Spleen (tissue), 11 donors: Measurements from ENCODE around the gene SPECC1. TPM values are rescaled to one million over a fixed set of nuclear protein-coding genes. Genes with fewer than 3 reads are reported as not detected.
A peak's percentile ranks its signal among the peaks of the same experiment; 100 is the strongest.

Experiments
- DNase-seq: peaks from one replicate; pipeline ENCODE4 v3.0.0-alpha.2; 2020
- H3K27ac ChIP-seq, 8 donors: fragments of 200-600 bp; sonication (generic) in 7 of 8; 1 replicate in 4 of 8; 2 replicates in 4 of 8; pipeline versions ENCODE4 v1.5.0 to v1.8.0; 2016 to 2021; ENCODE audit warnings: inconsistent platforms in 4 of 8, mild to moderate bottlenecking in 4 of 8, moderate library complexity in 1 of 8
- H3K27me3 ChIP-seq, 7 donors: fragments of 200-600 bp; sonication (generic) in 6 of 7; replicated peaks in 1 of 7; 1 replicate in 4 of 7; 2 replicates in 3 of 7; pipeline versions ENCODE4 v1.5.0 to v1.8.0; 2016 to 2021; ENCODE audit warnings: inconsistent platforms in 3 of 7, mild to moderate bottlenecking in 1 of 7
- H3K36me3 ChIP-seq, 6 donors: fragments of 200-600 bp; sonication (generic) in 5 of 6; 1 replicate in 4 of 6; 2 replicates in 2 of 6; pipeline versions ENCODE4 v1.5.0 to v1.8.0; 2016 to 2021; ENCODE audit warnings: inconsistent platforms in 2 of 6
- H3K4me1 ChIP-seq, 6 donors: fragments of 200-600 bp; sonication (generic) in 5 of 6; 1 replicate in 3 of 6; 2 replicates in 3 of 6; pipeline versions ENCODE4 v1.5.0 to v1.8.0; 2016 to 2021; ENCODE audit warnings: inconsistent platforms in 3 of 6
- H3K4me3 ChIP-seq, 8 donors: fragments of 200-600 bp; sonication (generic) in 7 of 8; 1 replicate in 4 of 8; 2 replicates in 4 of 8; pipeline versions ENCODE4 v1.5.0 to v1.8.0; 2016 to 2021; ENCODE audit warnings: inconsistent platforms in 4 of 8, mild to moderate bottlenecking in 4 of 8, moderate library complexity in 2 of 8
- H3K9me3 ChIP-seq, 8 donors: fragments of 200-600 bp; sonication (generic) in 7 of 8; 1 replicate in 4 of 8; 2 replicates in 4 of 8; pipeline versions ENCODE4 v1.5.0 to v1.8.0; 2016 to 2021; ENCODE audit warnings: inconsistent platforms in 4 of 8
- POLR2A ChIP-seq, 3 donors: fragments of 450-650 bp; IDR thresholded peaks; one replicate each; pipeline ENCODE4 v1.5.1; 2017; ENCODE audit warnings: antibody characterized with exemption in 3 of 3, mild to moderate bottlenecking in 1 of 3
- POLR2AphosphoS5 ChIP-seq, 3 donors: sonication (generic); formaldehyde crosslinking; IDR thresholded peaks; one replicate each; pipeline ENCODE4 v1.5.1; 2017; ENCODE audit warnings: antibody characterized with exemption in 3 of 3
- WGBS, 5 donors: extraction: QIAGEN DNeasy Blood & Tissue Kit in 3 of 5; methylation state at CpG; one replicate each; pipeline versions ENCODE4 v1.1.5 to v1.1.7; 2013 to 2018; 5-methylcytosine and 5-hydroxymethylcytosine counted together
- intact Hi-C: fragments of 100-400 bp; cut with DNase I; formaldehyde crosslinking; loops from one replicate; pipeline ENCODE4 v1.15.0; 2023; ENCODE audit warnings: low total_unique reads
- polyA plus RNA-seq, 3 donors: library from polyadenylated mRNA; stranded (reverse); fragments of 200-250 nt; gene quantifications; one replicate each; pipeline ENCODE4 v1.2.1, GENCODE V29; 2013
- total RNA-seq, 7 donors: library from RNA; depleted of rRNA in 3 of 7; stranded (reverse); fragments of >200 nt in 3 of 7; fragmentation: NEBNext Ultra II Directional in 4 of 7; extraction: Animal tissue kit (Norgen Biotek cat#: 25700) in 4 of 7; gene quantifications; one replicate each; pipeline versions ENCODE4 v1.1.0 to v1.2.1, GENCODE V29; 2016 to 2021
- TF ChIP-seq, protein P1 (sequence below), 11 experiments: fragments of 200-600 bp in 7 of 11; fragments of 450-650 bp in 4 of 11; sonication (generic) in 4 of 11; IDR thresholded peaks in 8 of 11; conservative IDR thresholded peaks in 3 of 11; 1 replicate in 7 of 11; 2 replicates in 4 of 11; pipeline versions ENCODE4 v1.4.0 to v1.8.0; 2016 to 2021; ENCODE audit warnings: antibody characterized with exemption in 11 of 11, inconsistent platforms in 4 of 11, mild to moderate bottlenecking in 1 of 11
- donor health status: healthy with polysubstance abuse.
- donor health status: DM: no; HTN: no; CAD: no; lungs with moderate emphysema.
- donor health status: DM: no; HTN: no; CAD: no.
- donor health status: Bipolar disorder and iron deficiency.
- donor health status: healthy.
- donor health status: DM: no; HTN: no; CAD: no.
- donor health status: DM: yes; HTN: yes; CAD: no.

Gene SPECC1
- total and polyA plus RNA-seq, 10 donors = 7.4 to 129 (median 84.8) TPM

DNA sequence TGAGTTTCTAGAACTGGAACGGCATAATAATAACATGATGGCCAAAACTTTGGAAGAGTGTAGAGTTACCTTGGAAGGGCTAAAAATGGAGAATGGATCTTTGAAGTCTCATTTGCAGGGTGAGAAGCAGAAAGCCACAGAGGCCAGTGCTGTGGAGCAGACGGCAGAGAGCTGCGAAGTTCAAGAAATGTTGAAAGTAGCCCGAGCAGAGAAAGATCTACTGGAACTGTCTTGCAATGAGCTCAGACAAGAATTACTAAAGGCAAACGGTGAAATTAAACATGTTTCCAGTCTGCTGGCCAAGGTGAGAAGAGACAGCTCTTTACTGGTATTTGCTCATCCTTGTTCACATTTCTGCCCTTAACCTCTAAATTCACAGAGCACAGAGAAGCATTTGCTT lies 196.4 kb downstream of the SPECC1 start:
- peaks cover 0 to 27% (median 15%) of the 10 kb centered on the region in 6 donors for H3K4me1 ChIP-seq
- peak overlapping the region in 2 of 8 donors; percentile 13 to 40 for H3K27ac ChIP-seq
- H3K9me3 ChIP-seq = no peaks in the 10 kb centered on the region
- H3K27me3 ChIP-seq = no peaks in the 10 kb centered on the region
- intact Hi-C loops = no loop called here
- H3K36me3 ChIP-seq = peaks cover 0 to 15% (median 0%) of the 10 kb centered on the region in 6 donors
- H3K4me3 ChIP-seq = no peak overlapping the region
- TF ChIP-seq, protein P1, sequence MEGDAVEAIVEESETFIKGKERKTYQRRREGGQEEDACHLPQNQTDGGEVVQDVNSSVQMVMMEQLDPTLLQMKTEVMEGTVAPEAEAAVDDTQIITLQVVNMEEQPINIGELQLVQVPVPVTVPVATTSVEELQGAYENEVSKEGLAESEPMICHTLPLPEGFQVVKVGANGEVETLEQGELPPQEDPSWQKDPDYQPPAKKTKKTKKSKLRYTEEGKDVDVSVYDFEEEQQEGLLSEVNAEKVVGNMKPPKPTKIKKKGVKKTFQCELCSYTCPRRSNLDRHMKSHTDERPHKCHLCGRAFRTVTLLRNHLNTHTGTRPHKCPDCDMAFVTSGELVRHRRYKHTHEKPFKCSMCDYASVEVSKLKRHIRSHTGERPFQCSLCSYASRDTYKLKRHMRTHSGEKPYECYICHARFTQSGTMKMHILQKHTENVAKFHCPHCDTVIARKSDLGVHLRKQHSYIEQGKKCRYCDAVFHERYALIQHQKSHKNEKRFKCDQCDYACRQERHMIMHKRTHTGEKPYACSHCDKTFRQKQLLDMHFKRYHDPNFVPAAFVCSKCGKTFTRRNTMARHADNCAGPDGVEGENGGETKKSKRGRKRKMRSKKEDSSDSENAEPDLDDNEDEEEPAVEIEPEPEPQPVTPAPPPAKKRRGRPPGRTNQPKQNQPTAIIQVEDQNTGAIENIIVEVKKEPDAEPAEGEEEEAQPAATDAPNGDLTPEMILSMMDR (IDR thresholded peaks at IDR 0.05 in 8 of 11, conservative IDR thresholded peaks at IDR 0.05 in 3 of 11) = no peak
- TF ChIP-seq POLR2A (IDR thresholded peaks at IDR 0.05) = no peak
- TF ChIP-seq POLR2AphosphoS5 (IDR thresholded peaks at IDR 0.05) = no peak
- WGBS, 5 donors = 73 to 85% (median 83%) methylated on average over 5 of the region's 5 CpGs
- no peak for DNase-seq

DNA sequence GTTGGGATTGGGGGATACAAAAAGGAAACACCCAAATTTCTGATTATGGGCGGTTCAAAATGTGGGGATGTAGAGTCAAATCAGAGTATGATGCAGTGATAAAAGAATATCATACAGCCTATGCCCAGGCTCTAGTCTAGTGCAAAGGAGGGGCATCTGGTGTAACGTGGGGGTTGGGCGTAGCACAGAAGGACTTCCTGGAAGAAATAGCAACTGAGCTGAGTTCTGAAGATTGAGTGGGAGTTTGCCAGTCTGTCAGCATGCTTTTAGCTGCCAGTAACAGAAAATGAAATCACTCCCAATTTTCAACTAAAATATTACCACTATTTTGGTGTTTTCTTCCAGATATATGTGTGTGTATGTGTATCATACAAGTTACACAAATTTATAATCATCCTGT lies 196.9 kb downstream of the SPECC1 start:
- no peak overlapping the region for H3K4me3 ChIP-seq
- no peak for TF ChIP-seq POLR2A (IDR thresholded peaks at IDR 0.05)
- intact Hi-C loops = no loop called here
- DNase-seq = no peak
- H3K27me3 ChIP-seq = no peaks in the 10 kb centered on the region
- 55 to 68% (median 65%) methylated on average over 3 of the region's 3 CpGs for WGBS, 5 donors
- H3K4me1 ChIP-seq = peaks cover 0 to 27% (median 15%) of the 10 kb centered on the region in 6 donors
- peak overlapping the region in 2 of 8 donors; percentile 13 to 40 for H3K27ac ChIP-seq
- H3K36me3 ChIP-seq = peaks cover 0 to 15% (median 0%) of the 10 kb centered on the region in 6 donors
- H3K9me3 ChIP-seq = no peaks in the 10 kb centered on the region

DNA sequence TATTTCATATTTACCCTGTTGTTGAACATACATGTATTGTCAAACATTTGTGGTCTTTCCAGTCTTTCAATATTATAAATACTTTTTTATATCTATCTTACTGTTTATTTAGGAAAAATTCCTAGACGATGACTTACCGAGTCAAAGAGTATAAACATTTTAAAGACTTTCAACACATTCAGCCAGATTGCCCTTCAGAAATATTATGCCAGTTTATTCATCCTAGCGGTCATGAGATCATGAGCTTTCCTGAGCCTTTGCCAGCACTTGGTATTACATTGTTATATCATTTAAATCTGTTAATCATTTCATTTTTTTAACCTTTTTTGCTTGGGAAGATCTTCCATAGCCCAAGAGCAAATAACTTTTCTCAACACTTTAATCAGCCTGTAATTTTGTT lies 197.4 kb downstream of the SPECC1 start:
- Histone ChIP-seq H3K27ac (peak overlapping the region in 3 of 8 donors; percentile 6 to 40 (median 13)), H3K9me3 (no peaks in the 10 kb centered on the region), H3K27me3 (no peaks in the 10 kb centered on the region), H3K4me1 (peaks cover 0 to 27% (median 15%) of the 10 kb centered on the region in 6 donors), H3K4me3 (no peak overlapping the region), H3K36me3 (peaks cover 0 to 19% (median 0%) of the 10 kb centered on the region in 6 donors)
- TF ChIP-seq POLR2A (IDR thresholded peaks at IDR 0.05) = no peak
- TF ChIP-seq, protein P1 (IDR thresholded peaks at IDR 0.05 in 8 of 11, conservative IDR thresholded peaks at IDR 0.05 in 3 of 11) = no peak
- no peak for TF ChIP-seq POLR2AphosphoS5 (IDR thresholded peaks at IDR 0.05)
- intact Hi-C loops = no loop called here
- WGBS, 5 donors = 71 to 86% (median 81%) methylated on average over 3 of the region's 3 CpGs
- no peak for DNase-seq

DNA sequence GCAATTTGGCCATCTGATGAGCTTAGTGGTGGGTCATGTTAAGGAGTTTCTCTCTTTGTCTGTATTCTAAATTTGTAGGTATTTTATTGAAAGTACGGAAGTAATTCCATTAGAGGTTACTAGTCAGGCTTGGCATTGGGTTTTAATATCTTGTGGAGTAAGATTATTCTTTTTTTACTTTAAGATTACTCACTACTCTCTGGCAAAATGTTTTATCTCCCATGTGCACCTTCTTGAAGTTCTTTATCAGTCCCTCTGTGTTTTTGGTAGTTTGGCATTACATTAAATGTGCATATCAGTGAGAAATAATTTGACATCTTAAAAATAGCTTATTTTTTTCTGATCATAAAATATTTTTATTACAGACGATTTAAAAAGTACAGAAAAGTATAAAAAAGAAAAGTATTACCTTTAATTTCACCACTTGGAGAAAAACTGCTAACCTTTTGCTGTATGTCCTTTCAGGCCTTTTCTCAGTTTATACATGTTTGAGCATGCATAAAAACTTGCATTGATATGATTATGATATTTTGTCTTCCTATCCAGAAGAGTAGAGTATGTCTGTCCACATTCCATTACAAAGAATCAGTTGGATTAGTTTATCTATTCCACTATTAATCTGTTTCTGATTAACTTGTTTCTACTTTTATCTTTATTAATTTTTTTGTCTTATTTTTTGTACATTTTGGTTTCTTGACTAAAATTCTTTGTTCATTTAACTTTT lies 198.3 kb downstream of the SPECC1 start:
- Histone ChIP-seq H3K4me3 (no peak overlapping the region), H3K27ac (peak overlapping the region in 2 of 8 donors; percentile 13 to 40), H3K4me1 (peaks cover 0 to 27% (median 15%) of the 10 kb centered on the region in 6 donors), H3K36me3 (peaks cover 0 to 28% (median 3%) of the 10 kb centered on the region in 6 donors), H3K9me3 (no peaks in the 10 kb centered on the region), H3K27me3 (no peaks in the 10 kb centered on the region)
- TF ChIP-seq, protein P1 (IDR thresholded peaks at IDR 0.05 in 8 of 11, conservative IDR thresholded peaks at IDR 0.05 in 3 of 11) = no peak
- no peak for TF ChIP-seq POLR2AphosphoS5 (IDR thresholded peaks at IDR 0.05)
- TF ChIP-seq POLR2A (IDR thresholded peaks at IDR 0.05) = no peak
- 85 to 99% (median 88%) methylated on average over 2 of the region's 2 CpGs for WGBS, 5 donors
- DNase-seq = no peak
- intact Hi-C loops = no loop called here
